Stimulated activated CD8-positive, alpha-beta memory T cell treated with anti-CD3 and anti-CD28 coated beads, Interleukin-12 subunit alpha, Interleukin-12 subunit beta, amount 100 ng/mL, for 1 hour (primary cell): Measurements from ENCODE around the gene PTTG2.

Experiments used
- DNase-seq: peaks from one replicate; pipeline ENCODE4 v3.0.0-alpha.2; 2020; ENCODE audit warnings: low read depth

PTTG2 gene

DNA sequence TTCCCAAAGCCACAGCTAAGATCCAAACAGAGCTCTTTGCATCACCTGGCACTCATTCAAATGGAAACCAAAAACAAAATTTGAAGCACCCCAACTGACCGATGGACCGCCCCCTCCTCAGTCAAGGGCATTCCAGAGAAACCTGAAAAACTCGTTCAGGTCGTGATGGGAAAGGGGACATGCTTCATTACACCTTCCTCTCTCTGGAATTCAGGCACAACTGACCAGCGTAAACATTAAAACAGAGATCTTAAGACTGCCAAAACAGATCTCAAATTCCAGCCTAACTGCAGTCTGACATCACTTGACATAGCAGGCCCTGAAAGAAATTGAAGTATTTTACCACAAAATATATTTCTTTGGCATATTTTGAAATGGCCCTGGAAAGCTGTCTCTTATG, 28.5 kb downstream of the PTTG2 start:
- no peak for DNase-seq

DNA sequence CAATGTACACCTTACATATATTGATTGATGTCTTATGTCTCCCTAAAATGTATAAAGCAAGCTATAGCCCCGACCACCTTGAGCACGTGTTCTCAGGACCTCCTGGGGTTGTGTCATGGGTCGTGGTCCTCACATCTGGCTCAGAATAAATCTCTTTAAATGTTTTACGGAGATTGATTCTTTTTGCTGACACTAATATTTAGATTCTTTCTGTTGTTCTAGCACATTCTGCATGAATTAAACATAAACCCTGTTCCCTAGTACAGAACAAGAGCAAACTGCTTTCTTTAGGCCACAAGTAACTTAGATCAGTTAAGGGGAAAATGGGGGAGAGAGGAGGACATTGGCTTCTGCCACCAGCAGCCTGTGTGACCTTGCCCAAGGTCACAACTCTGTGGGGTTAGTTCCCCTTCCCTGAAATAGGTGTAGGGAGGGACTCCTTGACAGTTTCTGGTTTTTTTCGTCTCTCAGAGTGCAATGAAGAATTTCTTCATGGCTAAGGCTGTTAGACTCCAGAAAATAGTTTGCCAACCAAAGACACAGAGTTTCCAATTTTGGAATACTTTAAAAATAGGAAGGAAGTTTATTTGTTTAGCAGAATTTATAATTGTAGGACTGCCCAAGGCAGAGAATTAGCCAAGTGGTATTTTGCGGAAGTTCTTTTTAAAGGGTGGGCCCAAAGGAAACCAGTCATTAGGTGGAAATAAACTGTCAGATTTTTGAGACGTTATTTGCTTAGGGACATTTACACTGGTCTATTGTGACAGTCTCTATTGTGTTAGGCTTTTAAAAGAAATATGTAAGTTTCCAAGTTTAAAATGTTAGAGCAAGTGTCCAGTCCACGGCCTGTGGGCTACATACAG, 29.4 kb downstream of the PTTG2 start:
- no peak for DNase-seq

DNA sequence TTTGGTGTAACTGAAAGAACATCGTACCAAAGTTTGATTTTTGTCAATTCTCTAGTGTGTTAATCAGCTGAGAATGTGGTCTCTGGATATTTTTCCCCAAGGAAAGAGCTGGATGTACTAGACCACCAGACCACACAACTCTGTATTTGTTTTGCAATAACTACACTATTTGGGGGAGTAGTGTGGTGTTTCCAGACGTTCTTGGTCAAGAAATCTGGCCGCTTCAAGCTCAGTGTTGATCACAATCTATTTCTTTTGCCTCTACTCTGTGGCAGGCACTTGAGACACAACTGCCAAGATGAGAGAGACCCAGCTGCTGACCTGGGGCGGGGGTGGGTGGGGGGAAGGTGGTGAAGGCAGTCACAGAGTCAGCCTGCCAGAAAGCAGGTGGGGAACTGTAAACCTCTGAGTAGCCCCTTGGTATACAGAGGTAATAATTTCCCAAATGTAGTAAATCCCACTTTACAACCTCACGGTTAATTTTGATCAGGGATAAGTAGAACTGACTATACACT, 30.6 kb downstream of the PTTG2 start:
- DNase-seq: no peak

DNA sequence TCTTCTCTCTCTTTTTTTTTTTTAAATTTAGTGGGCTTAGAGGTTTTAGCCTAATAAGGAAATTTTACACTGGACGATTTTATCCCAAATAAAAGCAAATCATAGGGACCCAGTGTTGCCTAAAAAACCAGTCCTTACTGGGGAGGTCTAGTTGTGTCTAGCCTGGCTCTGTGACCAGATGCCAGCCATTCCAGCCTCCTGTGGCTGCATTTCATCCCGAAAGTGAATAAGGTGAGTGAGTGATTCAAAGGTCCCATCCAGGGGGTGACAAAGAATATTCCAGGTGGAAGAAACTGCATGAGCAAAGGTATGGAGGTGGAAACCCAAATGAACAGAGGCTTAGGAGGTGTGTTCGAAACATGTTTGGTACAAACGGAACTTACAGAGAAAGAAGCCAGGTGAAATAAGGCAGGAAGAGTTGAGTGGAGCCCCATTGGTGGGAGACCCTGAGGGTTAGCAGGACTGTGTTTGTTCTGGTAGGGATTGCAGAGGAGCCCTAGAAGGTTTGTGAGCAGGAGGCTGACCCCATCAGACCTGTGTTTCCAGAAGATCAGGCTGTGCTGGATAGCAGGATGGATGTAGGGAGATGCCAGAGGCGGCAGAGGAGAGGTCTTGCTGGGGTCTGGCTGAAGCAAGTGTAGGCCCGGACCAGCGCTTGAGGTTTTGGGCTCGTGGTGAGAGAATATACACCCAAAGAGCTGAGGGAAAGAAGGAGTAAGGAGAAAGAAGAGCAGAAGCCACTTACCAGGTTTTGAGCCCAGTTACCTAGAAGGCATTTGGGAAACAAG, 31.6 kb downstream of the PTTG2 start:
- no peak for DNase-seq

DNA sequence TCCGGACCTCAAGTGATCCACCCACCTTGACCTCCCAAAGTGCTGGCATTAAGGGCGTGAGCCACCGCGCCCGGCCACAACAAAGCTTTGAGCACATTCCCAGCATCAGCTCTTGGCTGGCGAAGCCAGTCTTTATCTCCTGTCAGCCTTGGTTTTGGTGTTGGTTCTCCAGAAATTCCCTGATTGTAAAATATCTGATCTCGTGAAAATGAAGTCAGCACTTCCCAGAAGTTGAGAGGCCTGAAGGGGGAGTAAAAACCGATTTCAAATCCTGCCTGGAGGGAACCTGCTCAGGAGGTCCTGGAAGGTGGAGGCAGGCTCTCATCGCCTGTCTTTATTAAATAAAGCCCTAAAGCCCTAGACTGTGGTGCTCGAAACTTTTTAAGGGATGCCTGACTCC, 33.6 kb downstream of the PTTG2 start:
- DNase-seq: no peak

DNA sequence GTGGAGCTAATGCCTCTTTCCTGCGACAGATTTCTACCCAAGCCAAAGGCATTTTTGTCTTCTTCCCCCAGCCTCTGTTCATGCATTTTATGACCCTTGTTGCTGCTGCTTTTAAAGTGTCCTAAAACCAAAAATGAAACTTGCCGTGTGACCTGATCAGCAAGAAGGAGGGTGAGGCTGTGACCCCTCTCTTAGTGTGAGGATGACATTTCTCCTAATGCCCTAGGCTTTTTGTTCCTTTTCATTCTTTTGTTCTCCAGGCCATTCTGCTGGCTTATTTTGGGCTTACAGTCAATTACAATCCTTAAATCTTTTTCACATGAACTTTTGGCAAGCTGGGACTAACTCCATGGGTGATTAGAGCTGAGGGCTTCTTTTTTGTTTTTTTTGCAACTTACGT, 34.4 kb downstream of the PTTG2 start:
- DNase-seq: no peak

DNA sequence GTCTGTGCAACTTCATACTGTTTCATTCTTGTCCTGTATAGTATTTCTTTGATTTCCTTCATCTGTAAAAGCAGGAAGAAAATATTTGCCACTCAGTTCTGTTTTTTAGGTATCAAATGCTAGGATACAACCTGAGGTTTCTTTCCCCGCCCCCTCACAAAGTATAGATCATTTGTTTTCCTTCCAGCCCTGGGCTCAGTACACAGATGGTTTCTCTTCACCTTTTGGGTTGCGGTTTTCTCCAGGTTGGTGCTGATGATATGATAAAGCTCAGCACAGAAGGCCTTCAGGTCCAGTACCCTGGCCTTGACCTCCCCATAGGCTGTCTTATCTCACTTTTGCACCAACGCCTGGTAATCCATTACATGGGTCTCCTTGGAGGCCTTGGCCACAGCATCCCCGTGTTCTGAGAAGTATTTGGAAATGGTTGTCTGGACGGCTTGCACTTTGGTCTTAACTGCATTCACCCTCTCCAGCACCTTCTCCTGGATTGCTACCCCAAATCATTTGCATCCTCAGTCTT, 35.2 kb downstream of the PTTG2 start:
- DNase-seq: no peak

DNA sequence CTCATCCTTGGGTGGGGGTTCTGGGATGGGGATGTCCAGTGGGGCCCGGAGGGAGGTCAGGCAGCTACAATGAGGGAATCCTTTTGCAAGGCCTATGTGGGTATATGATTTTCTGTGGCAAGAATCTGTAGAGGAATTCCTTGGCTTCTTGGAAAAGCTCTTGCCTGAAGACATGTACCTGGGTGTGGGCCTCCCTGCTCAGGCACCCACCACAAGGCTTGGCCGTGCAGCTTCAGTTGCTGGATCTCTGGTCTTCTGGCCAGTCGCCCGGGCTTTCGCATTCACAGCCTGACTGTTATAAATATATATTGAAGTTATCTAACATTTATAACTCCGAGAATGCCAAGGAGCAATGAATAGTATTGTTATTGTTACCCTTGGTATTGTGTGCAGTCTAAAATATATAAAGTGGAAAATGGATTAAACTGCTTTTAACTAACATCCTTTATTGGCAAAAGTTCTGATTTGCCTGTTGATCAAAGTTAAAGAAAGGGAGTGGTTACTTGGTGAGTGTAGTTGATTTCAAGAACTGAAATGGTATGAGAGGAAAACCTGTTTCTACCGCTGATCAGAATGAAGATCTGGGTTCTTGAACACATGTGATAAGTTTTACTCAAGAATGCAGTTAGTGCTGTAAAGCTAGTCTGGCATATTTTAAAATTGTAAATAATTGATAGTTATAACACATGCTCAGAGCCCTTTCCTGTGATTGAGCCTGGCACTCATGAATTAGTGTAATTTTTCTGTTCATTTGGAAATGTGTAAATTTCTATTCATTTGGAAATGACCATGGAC, 36.0 kb downstream of the PTTG2 start:
- no peak for DNase-seq

DNA sequence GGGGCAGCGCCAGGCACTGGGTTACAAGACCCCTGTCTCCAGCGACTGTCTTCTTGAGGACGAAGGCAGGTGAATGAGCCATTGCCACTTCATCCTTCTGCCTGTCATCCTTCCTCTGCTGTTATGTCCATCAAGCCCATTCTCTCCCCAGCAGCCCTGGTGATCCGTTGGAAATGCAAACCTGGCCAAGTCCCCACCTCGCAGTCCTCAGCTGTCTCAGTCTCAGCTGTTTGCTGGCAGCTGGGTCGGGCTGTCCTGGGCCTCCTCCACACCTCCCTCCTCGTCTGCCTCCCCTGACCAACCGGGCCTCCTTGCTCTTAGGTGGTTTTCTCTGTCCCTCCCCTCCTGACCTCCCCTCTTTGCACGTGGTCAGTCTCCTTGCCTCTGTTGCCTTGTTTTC, 38.0 kb downstream of the PTTG2 start:
- no peak for DNase-seq

DNA sequence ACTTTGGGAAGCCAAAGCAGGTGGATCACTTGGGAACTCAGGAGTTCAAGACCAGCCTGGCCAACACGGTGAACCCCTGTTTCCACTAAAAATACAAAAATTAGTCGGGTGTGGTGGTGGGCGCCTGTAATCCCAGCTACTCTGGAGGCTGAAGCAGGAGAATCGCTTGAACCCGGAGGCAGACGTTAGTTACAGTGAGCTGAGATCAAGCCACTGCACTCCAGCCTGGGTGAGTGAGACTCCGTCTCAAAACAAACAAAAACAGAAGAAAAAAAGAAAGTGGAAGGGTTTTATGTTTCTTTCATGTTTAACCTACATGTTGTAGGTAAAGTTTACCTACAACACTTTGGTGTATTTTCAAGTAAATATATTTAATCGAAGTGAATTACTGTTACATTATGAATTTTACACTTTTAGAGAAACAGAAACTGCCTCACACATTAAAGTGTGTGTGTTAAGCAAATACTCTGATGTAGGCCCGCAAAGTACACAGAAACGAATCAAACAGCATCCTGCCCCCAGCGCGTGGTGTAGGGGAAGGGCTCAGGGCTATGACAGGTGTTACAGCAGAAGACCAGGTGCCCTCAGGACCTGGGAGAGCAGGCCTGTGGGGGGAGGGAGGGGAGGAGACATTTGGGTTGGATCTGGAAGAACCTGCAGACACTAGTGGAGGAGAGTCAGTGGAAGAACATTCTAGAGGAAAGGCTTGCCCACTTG, 39.0 kb downstream of the PTTG2 start:
- DNase-seq: no peak

DNA sequence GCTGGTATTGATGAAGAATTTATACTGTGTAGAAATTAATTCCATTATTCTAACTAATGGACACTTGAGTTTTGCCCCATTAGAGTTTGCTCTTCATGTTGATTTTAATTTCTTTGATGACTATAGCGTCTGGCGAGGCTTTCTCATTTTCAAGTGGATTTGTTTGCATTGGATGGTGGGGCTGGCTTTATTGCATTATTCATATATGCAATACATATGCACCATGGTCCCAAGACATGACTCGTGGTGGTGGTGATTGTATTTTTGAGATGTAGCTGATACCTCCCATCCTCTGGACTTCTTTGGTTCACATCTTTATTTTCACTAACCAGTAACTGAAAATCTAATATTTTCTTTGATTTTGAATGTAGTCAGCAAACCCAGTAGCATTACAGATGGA, 39.8 kb downstream of the PTTG2 start:
- no peak for DNase-seq

DNA sequence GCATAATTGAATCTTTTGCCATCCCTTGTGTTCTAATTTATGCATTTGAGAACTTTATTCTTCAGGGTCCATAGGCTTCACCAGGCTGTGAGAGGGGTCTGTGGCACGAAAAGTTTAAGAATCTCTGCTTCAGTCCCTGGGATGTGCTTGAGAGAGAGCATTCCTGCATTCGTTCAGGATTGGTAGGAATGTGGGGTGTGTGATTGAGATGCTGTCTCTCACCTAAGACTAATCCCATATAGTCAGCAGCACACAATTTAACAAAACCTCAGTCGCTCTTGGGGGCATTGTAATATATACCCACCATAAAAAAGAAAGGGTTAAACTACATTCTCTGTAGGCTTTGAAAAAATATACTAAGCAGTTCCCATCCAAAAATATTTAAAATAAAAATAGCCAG, 41.7 kb downstream of the PTTG2 start:
- no peak for DNase-seq

DNA sequence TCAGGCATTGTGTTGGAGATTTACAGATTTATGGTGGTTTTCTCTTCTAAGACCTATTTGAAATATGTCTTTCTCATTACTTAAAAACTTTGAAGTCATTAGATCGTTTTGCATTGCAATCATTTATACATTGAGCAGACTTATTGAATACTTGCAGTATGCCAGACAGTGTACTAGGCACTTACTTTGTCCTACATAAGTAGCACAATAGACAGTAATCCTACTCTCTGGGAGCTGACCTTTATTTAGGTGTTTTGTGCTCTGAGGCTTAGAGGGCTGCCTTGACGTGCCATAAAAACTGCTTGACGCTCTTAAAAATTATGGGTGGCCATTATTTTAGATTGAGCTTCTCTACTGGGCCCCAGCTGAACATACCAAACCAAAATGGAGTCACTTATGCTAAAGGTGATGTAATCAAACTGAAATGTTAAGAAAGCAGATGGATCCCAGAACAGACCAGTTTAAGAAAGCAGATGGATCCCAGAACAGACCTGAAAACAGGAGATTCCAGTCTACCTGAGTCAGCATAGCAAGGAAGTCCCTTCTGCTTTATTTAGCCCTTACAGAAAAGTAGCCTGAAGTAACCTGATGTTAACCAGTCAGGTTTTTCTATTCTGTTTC, 42.4 kb downstream of the PTTG2 start:
- DNase-seq: no peak

DNA sequence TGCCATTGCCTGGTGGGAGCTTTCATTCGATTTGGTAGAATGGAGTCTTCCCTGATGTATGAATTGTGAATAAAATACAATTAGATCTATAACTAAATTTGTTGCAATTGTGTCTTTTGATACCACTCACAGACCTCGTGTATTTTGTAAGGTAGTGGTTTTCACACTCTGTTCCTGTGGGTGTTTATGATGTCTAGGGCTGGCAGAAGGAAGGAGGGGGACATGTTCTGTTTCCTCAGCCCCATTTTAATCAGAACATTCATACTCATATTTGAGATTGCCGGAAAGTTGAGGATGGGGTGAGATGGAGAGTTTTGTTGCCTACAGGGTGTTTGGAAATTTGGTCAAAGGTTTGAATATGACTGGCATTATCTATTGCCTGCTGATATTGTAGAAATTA, 42.9 kb downstream of the PTTG2 start:
- no peak for DNase-seq

DNA sequence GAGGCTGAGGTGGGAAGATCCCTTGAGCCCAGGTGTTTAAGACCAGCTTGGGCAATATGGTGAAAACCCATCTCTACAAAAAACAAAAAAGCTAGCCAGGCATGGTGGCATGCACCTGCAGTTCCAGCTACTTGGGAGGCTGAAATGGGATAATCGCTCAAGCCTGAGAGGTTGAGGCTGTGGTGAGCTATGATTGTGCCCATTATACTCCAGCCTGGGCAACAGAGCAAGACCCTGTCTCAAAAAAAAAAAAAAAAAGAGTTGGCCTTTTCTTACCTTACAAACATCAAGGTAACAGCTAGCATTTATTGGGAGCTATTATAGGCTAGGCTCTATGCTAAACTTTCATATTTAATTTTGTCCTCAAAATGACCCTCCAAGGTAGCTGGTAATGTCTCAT, 43.4 kb downstream of the PTTG2 start:
- no peak for DNase-seq

DNA sequence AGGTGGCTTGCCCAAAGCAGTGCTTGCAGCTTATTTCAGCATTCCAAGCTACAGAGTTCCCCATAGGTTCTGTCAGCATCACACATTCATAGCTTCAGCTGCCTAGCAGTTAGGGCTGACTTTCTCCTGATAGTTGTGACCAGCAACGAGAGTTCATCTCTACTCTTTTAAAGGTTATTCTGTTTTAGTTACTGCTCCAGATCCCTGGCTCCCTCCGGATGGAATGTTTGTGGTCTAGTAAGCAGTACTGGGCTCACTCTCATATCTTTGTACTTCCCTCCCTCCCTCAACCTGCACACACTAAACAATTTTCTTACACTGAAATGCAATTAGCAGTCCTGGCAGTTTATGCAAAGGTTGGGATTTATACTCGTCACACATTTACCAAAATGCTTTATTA, 43.9 kb downstream of the PTTG2 start:
- no peak for DNase-seq

DNA sequence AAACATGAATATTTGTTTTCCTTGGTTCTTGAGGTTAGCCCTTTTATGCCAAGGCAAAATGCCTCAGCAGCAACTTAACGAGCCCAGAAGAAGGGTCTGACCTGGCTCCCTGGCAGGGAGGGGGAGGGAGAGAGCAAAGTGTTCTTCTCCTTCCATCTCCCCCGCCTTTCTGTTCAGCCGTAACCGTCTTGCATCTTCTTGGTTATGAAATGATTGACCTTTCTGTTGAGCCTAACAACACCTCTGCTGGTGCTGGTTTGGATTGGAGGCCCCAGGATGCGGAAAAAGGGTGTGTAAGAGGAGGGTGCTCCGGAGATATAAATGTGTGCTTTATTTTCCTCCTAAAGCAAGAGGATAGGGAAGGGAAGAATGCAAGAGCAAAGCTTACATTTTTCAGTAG, 44.7 kb downstream of the PTTG2 start:
- no peak for DNase-seq

DNA sequence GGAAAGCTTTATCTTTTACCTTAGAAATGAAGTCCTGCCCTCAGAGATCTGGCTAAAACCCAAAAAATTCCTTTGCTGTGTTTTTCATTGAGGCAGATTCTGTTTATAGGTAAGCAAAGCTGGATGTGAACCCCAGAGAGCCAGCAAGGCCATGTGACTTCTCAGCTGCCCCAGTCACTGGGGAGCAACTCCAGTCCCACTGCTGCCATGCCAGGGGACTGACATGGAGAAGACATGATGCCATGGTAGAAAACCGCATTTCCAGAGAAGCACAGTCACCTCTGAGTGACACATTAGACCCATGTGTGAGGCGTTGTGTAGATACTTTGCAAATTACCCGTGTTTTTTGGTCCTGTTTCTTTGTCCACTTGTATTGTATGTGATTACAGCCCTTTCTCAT, 45.4 kb downstream of the PTTG2 start:
- DNase-seq: no peak

DNA sequence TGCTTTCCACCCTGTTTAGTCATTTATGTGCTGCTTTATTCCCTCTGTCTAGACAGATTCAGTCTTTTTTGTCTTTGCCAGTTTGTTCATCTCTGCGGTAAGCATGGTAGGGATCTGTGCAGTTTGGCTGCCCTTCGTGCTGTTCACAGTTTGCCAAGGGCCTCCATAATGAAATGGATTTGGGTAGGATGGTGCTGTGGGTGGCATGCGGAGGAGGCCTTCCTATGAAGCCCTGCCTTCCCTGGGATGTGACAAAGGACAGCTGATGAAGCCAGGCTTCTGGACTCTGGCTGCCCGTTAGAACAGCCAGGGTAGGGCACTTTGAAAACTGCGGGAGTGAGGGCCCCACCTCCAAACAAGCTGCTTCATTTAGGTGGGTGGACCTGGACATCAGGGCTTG, 47.4 kb downstream of the PTTG2 start:
- no peak for DNase-seq

DNA sequence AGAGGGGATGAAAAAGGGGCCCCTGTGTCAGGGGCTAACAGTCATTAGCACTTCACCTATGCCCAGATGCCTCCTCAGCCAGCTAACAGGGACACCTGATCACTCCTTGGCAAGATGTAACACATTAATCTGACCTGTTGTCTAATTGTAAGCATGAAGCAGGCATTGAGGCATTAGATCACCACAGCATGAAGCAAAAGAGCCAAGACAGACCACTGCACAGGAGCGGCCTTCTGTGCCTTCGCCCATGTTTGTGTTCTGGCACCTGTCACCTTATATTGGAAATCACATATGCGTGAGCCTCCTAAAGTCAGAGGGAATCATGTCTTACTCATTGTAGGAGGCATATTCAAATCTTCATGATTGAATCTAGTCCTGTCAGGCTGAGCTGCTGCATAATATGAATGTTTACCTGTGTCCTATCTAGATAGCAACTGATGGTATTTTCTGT, 48.4 kb downstream of the PTTG2 start:
- DNase-seq: no peak

DNA sequence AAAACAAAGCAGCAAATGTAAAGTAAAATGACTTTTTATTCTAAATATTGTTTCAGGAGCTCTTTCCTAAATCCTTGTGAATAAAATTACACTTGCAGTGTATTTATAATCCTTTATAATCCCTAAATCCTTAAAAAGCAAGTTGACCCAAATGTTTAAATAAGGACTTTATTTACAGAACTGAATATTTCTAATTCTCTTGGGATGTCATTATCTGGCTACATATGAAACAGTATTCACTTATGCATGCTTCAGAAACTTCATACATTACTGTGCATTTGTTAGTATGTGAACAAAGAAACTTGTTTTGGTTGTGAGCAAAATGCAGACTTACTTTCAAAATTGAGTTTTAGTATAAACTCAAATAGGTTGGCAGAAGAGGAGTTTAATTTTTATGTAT, 49.2 kb downstream of the PTTG2 start:
- no peak for DNase-seq
